ENCODE measurements around the gene ZC3H13. TPM values are rescaled to one million over a fixed set of nuclear protein-coding genes. Genes with fewer than 3 reads are reported as not detected.
A peak's percentile ranks its signal among the peaks of the same experiment; 100 is the strongest.

Gene ZC3H13
- total RNA-seq, 1 donor from 2014 or later = 10.5 TPM

DNA sequence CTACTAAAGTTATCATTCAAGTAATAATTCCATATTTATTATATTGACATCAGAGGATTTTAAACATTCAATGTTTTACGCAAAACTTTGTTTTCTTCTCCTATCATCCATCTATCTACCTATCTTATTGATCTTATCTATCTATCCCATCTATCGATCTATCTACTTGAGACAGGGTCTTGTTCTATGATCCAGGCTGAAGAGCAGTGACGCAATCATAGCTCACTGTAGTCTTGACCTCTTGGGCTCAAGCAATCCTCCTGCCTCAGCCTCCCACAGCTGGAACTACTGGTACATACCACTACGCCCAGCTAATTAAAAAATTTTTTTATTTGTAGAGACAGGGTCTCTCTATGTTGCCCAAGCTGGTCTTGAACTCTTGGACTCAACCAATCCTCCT, 27.4 kb downstream of the ZC3H13 start:
- FAIRE-seq (no peak), DNase-seq (ENCODE audit: low read depth) (no peak)
- Histone ChIP-seq H3K36me3 (ENCODE audit: control insufficient read depth, insufficient read depth, low read length) (peaks cover 1% of the 10 kb centered on the region), H3K4me3 (ENCODE audit: low read depth, low read length) (no peak overlapping the region), H3K27me3 (ENCODE audit: control insufficient read depth, insufficient read depth, low read length) (no peaks in the 10 kb centered on the region)
- TF ChIP-seq, protein P1, sequence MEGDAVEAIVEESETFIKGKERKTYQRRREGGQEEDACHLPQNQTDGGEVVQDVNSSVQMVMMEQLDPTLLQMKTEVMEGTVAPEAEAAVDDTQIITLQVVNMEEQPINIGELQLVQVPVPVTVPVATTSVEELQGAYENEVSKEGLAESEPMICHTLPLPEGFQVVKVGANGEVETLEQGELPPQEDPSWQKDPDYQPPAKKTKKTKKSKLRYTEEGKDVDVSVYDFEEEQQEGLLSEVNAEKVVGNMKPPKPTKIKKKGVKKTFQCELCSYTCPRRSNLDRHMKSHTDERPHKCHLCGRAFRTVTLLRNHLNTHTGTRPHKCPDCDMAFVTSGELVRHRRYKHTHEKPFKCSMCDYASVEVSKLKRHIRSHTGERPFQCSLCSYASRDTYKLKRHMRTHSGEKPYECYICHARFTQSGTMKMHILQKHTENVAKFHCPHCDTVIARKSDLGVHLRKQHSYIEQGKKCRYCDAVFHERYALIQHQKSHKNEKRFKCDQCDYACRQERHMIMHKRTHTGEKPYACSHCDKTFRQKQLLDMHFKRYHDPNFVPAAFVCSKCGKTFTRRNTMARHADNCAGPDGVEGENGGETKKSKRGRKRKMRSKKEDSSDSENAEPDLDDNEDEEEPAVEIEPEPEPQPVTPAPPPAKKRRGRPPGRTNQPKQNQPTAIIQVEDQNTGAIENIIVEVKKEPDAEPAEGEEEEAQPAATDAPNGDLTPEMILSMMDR (IDR thresholded peaks at IDR 0.05; ENCODE audit: insufficient read depth, low read length, severe bottlenecking) = no peak

DNA sequence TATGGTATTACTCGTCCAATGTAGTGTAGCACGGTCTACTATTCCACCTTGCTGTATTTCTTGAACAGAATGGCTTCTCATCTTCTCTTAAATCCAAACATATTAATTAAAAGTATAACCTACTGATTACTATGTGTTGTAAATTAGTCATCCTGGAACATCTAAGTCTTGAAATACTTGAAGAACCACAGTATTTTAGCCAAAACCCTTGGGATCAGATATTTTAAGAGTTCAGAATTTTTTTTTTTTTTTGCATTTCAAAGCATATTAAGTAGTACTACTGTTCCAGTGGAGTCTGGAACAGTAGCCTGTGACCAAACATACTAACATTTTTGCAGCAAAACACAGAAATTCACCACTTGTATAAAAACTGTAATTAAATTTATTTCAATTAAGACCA, 30.1 kb downstream of the ZC3H13 start:
- Histone ChIP-seq H3K4me3 (ENCODE audit: low read depth, low read length) (no peak overlapping the region), H3K36me3 (ENCODE audit: control insufficient read depth, insufficient read depth, low read length) (peaks cover 4% of the 10 kb centered on the region), H3K27me3 (ENCODE audit: control insufficient read depth, insufficient read depth, low read length) (no peaks in the 10 kb centered on the region)
- no peak for DNase-seq (ENCODE audit: low read depth)
- TF ChIP-seq, protein P1 (IDR thresholded peaks at IDR 0.05; ENCODE audit: insufficient read depth, low read length, severe bottlenecking) = no peak
- FAIRE-seq = no peak

DNA sequence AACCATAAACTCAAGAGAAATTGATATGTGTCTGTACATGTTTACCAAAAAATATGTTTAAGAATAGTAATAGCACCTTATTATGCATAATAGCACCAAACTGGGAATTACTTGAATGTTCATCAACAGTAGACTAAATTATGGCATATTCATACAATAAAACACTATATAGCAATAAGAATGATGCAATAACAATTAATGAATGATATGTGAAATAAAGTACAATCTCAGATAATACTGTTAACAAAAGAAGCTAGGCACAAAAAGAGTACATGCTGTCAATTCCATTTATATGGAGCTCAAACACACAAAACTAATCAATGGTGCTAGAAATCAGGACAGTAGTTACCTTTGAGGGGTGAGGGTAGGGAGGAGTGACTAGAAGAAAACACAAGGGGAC, 36.3 kb downstream of the ZC3H13 start:
- Histone ChIP-seq H3K36me3 (ENCODE audit: control insufficient read depth, insufficient read depth, low read length) (peaks cover 6% of the 10 kb centered on the region), H3K27me3 (ENCODE audit: control insufficient read depth, insufficient read depth, low read length) (no peaks in the 10 kb centered on the region), H3K4me3 (ENCODE audit: low read depth, low read length) (no peak overlapping the region)
- TF ChIP-seq, protein P1 (IDR thresholded peaks at IDR 0.05; ENCODE audit: insufficient read depth, low read length, severe bottlenecking) = no peak
- DNase-seq (ENCODE audit: low read depth) (no peak), FAIRE-seq (no peak)

DNA sequence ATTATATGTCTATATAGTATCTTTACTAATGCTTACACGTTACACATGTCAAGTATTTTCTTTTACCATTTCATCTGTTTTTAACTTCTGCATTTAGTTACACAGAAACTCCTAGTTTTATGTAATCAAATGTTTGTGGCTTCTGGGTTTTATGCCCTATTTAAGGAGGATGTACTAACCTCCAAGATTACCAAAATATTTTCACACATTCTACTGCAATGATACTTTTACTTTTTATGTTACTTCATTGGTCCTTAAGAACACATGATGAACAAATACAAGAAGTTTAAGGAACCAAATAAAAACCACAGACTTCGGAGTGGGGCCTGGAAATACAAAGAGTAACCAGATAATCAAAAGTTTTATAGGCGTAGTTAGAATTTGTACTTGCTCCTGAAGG, 37.2 kb downstream of the ZC3H13 start:
- Histone ChIP-seq H3K4me3 (ENCODE audit: low read depth, low read length) (no peak overlapping the region), H3K36me3 (ENCODE audit: control insufficient read depth, insufficient read depth, low read length) (peaks cover 6% of the 10 kb centered on the region), H3K27me3 (ENCODE audit: control insufficient read depth, insufficient read depth, low read length) (no peaks in the 10 kb centered on the region)
- TF ChIP-seq, protein P1 (IDR thresholded peaks at IDR 0.05; ENCODE audit: insufficient read depth, low read length, severe bottlenecking) = no peak
- FAIRE-seq (no peak), DNase-seq (ENCODE audit: low read depth) (no peak)

DNA sequence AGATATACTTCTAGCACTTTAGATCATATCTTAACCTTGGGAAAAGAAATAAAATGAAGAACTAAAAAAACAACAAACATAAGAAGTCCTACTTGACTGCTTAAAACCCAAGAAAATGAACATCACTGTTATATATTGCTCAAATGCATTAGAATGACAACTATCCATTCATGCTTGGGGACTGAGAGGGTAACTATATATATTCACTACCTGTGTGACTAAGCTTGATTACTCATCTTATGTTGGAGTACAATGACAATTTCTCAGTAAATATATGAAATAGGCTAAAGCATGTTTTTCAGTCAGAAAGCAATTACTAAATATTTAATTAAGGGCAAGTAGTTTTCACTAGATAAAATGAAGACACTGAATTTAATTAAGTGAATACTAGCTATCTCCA, 40.1 kb downstream of the ZC3H13 start:
- H3K36me3 ChIP-seq (ENCODE audit: control insufficient read depth, insufficient read depth, low read length) = peaks cover 4% of the 10 kb centered on the region
- H3K4me3 ChIP-seq (ENCODE audit: low read depth, low read length) = no peak overlapping the region
- DNase-seq (ENCODE audit: low read depth) (peak; percentile 61), FAIRE-seq (no peak)
- no peaks in the 10 kb centered on the region for H3K27me3 ChIP-seq (ENCODE audit: control insufficient read depth, insufficient read depth, low read length)
- TF ChIP-seq, protein P1 (IDR thresholded peaks at IDR 0.05; ENCODE audit: insufficient read depth, low read length, severe bottlenecking) = no peak

DNA sequence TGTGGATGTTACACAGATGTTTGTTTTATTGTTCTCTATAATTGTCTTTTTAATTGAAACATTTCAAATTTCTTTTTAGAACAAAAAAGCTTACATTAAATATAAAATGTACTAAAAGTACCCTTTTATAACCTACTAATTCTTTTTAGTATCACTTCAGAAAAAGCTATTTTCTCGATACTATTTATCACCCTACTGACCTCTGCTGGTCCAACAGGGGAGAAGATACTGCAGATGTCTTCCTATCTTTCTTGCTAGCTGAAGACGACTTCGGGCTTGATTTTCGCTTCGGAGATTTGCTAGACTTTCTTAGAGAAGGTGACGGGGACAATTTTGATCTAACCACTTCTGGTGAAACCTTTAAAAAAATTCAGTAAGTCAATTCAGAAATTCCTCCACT, 42.4 kb downstream of the ZC3H13 start:
- TF ChIP-seq, protein P1 (IDR thresholded peaks at IDR 0.05; ENCODE audit: insufficient read depth, low read length, severe bottlenecking) = no peak
- DNase-seq (ENCODE audit: low read depth) = no peak
- Histone ChIP-seq H3K36me3 (ENCODE audit: control insufficient read depth, insufficient read depth, low read length) (peaks cover 4% of the 10 kb centered on the region), H3K27me3 (ENCODE audit: control insufficient read depth, insufficient read depth, low read length) (no peaks in the 10 kb centered on the region), H3K4me3 (ENCODE audit: low read depth, low read length) (no peak overlapping the region)
- no peak for FAIRE-seq

Measured in bronchial epithelial cell (primary cell).